ENCODE data around the gene NR4A2.

GRCh38 chr2:156334496-156335478, 2.3 kb upstream of the NR4A2 start:
- TF ChIP-seq CTCF (IDR thresholded peaks at IDR 0.05) (peak in 1 of 3 experiments; percentile 14), POLR2A (IDR thresholded peaks at IDR 0.05; ENCODE audit: low read depth) (peak; percentile 77)

Data from esophagus muscularis mucosa (tissue), 3 donors.